RWPE2 (cell line): ENCODE measurements around the gene GMDS.

Experiments
- ATAC-seq: fragments of 200-7000 bp; cut with Tn5 transposase; 3 replicates; pipeline ENCODE4 v1.9.1; 2021; ENCODE audit warnings: low read depth
- DNase-seq: peaks from one replicate; pipeline ENCODE4 v3.0.0-alpha.2; 2020; ENCODE audit warnings: low spot score
- H3K27ac ChIP-seq: fragments of 450-650 bp; 2 replicates; pipeline ENCODE4 v1.5.1; 2017; ENCODE audit warnings: mild to moderate bottlenecking; ENCODE audit not compliant: poor library complexity, severe bottlenecking
- H3K27me3 ChIP-seq: fragments of 250-450 bp; sonication (Bioruptor Pico); 2 replicates; pipeline ENCODE4 v1.5.1; 2021; ENCODE audit warnings: mild to moderate bottlenecking, moderate library complexity; ENCODE audit not compliant: insufficient read depth, poor library complexity, severe bottlenecking
- H3K36me3 ChIP-seq: fragments of 250-450 bp; sonication (Bioruptor Pico); 2 replicates; pipeline ENCODE4 v1.5.1; 2020; ENCODE audit warnings: low read depth, mild to moderate bottlenecking, moderate library complexity
- H3K4me1 ChIP-seq: fragments of 250-450 bp; sonication (Bioruptor Pico); 2 replicates; pipeline ENCODE4 v1.5.1; 2021; ENCODE audit warnings: mild to moderate bottlenecking, moderate library complexity; ENCODE audit not compliant: insufficient read depth, poor library complexity, severe bottlenecking
- H3K4me3 ChIP-seq: fragments of 250-450 bp; sonication (Bioruptor Pico); 2 replicates; pipeline ENCODE4 v1.5.1; 2021; ENCODE audit warnings: mild to moderate bottlenecking, moderate library complexity; ENCODE audit not compliant: severe bottlenecking
- H3K9me3 ChIP-seq: fragments of 250-450 bp; sonication (Bioruptor Pico); 2 replicates; pipeline ENCODE4 v1.5.1; 2021; ENCODE audit warnings: mild to moderate bottlenecking, moderate library complexity; ENCODE audit not compliant: severe bottlenecking
- TF ChIP-seq, protein P1 (sequence below): fragments of 450-650 bp; IDR thresholded peaks from one replicate; pipeline ENCODE4 v1.5.1; 2017; ENCODE audit warnings: mild to moderate bottlenecking, moderate library complexity; ENCODE audit not compliant: poor library complexity, severe bottlenecking

GMDS gene

GRCh38 chr6:1868561-1869261, 376.7 kb downstream of the GMDS start:
- no peak for ATAC-seq
- no peaks in the 10 kb centered on the region for H3K36me3 ChIP-seq
- no peak overlapping the region for H3K4me3 ChIP-seq
- no peak for DNase-seq
- H3K9me3 ChIP-seq: no peaks in the 10 kb centered on the region
- H3K27ac ChIP-seq: no peak overlapping the region
- TF ChIP-seq, protein P1, sequence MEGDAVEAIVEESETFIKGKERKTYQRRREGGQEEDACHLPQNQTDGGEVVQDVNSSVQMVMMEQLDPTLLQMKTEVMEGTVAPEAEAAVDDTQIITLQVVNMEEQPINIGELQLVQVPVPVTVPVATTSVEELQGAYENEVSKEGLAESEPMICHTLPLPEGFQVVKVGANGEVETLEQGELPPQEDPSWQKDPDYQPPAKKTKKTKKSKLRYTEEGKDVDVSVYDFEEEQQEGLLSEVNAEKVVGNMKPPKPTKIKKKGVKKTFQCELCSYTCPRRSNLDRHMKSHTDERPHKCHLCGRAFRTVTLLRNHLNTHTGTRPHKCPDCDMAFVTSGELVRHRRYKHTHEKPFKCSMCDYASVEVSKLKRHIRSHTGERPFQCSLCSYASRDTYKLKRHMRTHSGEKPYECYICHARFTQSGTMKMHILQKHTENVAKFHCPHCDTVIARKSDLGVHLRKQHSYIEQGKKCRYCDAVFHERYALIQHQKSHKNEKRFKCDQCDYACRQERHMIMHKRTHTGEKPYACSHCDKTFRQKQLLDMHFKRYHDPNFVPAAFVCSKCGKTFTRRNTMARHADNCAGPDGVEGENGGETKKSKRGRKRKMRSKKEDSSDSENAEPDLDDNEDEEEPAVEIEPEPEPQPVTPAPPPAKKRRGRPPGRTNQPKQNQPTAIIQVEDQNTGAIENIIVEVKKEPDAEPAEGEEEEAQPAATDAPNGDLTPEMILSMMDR: no peak
- H3K4me1 ChIP-seq: no peaks in the 10 kb centered on the region
- H3K27me3 ChIP-seq: no peaks in the 10 kb centered on the region

- ATAC-seq: no peak
- no peaks in the 10 kb centered on the region for H3K27me3 ChIP-seq
- no peaks in the 10 kb centered on the region for H3K9me3 ChIP-seq
- H3K36me3 ChIP-seq: no peaks in the 10 kb centered on the region
- no peak overlapping the region for H3K27ac ChIP-seq
- H3K4me1 ChIP-seq: peaks cover 8% of the 10 kb centered on the region
- H3K4me3 ChIP-seq: no peak overlapping the region
- no peak for DNase-seq
- TF ChIP-seq, protein P1: no peak
Measured at GRCh38 chr6:1867197-1867596, 378.2 kb downstream of the GMDS start.

DNA sequence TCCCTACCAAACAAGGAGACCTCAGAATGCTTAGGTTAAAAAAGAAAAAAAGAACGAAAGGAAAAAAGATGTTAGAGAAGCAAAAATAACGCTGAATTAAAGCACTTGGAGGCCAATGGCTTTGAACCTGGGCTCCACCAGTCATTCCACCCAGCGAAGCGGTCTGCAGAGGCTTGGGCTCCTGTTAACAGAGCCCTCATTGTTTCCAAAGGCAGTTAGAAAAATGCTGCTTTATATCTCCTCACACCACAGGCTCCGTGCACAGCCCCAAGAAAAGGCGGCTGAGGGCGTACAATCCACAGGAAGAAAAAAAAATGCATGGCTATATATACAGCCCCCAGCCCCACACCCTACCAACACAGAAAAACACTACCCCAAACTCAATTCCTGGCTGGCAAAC, 379.8 kb downstream of the GMDS start:
- TF ChIP-seq, protein P1: no peak

DNA sequence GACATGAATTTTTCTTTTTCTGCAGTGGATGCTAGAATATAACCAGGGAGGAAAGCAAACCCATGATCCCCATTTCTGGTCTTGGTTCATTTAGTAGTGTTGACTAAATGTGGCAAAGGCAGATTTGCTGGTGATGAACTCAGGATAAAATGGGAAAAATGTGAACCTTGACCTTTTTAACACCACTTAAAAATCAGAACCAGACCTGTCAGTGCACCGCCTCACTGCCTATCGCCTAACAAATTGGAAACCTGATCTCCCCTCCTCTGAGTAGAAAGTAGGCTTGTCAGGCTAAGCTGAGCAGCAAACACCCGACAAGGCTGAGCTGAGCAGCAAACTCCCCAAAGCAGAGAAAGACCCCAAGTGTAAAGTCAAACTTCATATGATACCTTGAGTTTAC, 380.9 kb downstream of the GMDS start:
- no peak for DNase-seq

More for the DNA sequence above, 379.8 kb downstream of the GMDS start:
- DNase-seq (no peak), ATAC-seq (no peak)
- no peaks in the 10 kb centered on the region for H3K9me3 ChIP-seq
- no peaks in the 10 kb centered on the region for H3K36me3 ChIP-seq
- peaks cover 11% of the 10 kb centered on the region for H3K4me1 ChIP-seq
- H3K27ac ChIP-seq: no peak overlapping the region
- no peak overlapping the region for H3K4me3 ChIP-seq
- no peaks in the 10 kb centered on the region for H3K27me3 ChIP-seq

GRCh38 chr6:1862411-1862810, 383.0 kb downstream of the GMDS start:
- Histone ChIP-seq H3K4me1 (peaks cover 11% of the 10 kb centered on the region), H3K27me3 (no peaks in the 10 kb centered on the region), H3K27ac (no peak overlapping the region), H3K9me3 (no peaks in the 10 kb centered on the region), H3K36me3 (no peaks in the 10 kb centered on the region), H3K4me3 (no peak overlapping the region)
- TF ChIP-seq, protein P1: no peak
- DNase-seq (no peak), ATAC-seq (peak; percentile 44)

More for the DNA sequence above, 380.9 kb downstream of the GMDS start:
- H3K27me3 ChIP-seq: no peaks in the 10 kb centered on the region
- TF ChIP-seq, protein P1: no peak
- H3K36me3 ChIP-seq: no peaks in the 10 kb centered on the region
- no peak overlapping the region for H3K27ac ChIP-seq
- H3K4me1 ChIP-seq: peaks cover 11% of the 10 kb centered on the region
- no peaks in the 10 kb centered on the region for H3K9me3 ChIP-seq
- H3K4me3 ChIP-seq: no peak overlapping the region
- no peak for ATAC-seq
